Activated naive CD4-positive, alpha-beta T cell treated with anti-CD3 and anti-CD28 coated beads, Interleukin-2, amount 50 U/mL, for 24 hours (primary cell): ENCODE data around the gene PGF.

Experiments
- H3K27ac Mint-ChIP-seq: one replicate; pipeline ENCODE4 v1.8.0; 2021; ENCODE audit warnings: mild to moderate bottlenecking, mixed read lengths
- H3K27me3 Mint-ChIP-seq: one replicate; pipeline ENCODE4 v1.8.0; 2021; ENCODE audit warnings: mixed read lengths
- H3K36me3 Mint-ChIP-seq: one replicate; pipeline ENCODE4 v1.8.0; 2021; ENCODE audit warnings: mixed read lengths
- H3K4me1 Mint-ChIP-seq: one replicate; pipeline ENCODE4 v1.8.0; 2021; ENCODE audit warnings: mixed read lengths
- H3K4me3 Mint-ChIP-seq: one replicate; pipeline ENCODE4 v1.8.0; 2021; ENCODE audit warnings: mild to moderate bottlenecking, mixed read lengths
- H3K9me3 Mint-ChIP-seq: one replicate; pipeline ENCODE4 v1.8.0; 2021; ENCODE audit warnings: mixed read lengths

PGF gene

GRCh38 chr14:74922752-74923401, 32.5 kb downstream of the PGF start, which contains the start of gene RPS6KL1:
RPS6KL1 (minus strand) TSS chr14:74923260; CDS start chr14:74921541, 1,719 bp downstream.
- H3K36me3 Mint-ChIP-seq: no peaks in the 10 kb centered on the region
- H3K4me1 Mint-ChIP-seq: peaks cover 15% of the 10 kb centered on the region
- H3K27me3 Mint-ChIP-seq: no peaks in the 10 kb centered on the region
- no peaks in the 10 kb centered on the region for H3K9me3 Mint-ChIP-seq
- peak within 1 kb of the TSS; percentile 76 for H3K27ac Mint-ChIP-seq
- H3K4me3 Mint-ChIP-seq: peak within 1 kb of the TSS; percentile 82

- Mint-ChIP-seq H3K36me3 (no peaks in the 10 kb centered on the region), H3K9me3 (no peaks in the 10 kb centered on the region), H3K4me3 (peak overlapping the region; percentile 82), H3K4me1 (peaks cover 15% of the 10 kb centered on the region), H3K27ac (peak overlapping the region; percentile 76), H3K27me3 (no peaks in the 10 kb centered on the region)
These were observed 33.2 kb downstream of the PGF start for GRCh38 chr14:74921987-74922751.

- Mint-ChIP-seq H3K4me3 (no peak overlapping the region), H3K36me3 (no peaks in the 10 kb centered on the region), H3K4me1 (peaks cover 15% of the 10 kb centered on the region), H3K9me3 (no peaks in the 10 kb centered on the region), H3K27ac (no peak overlapping the region), H3K27me3 (no peaks in the 10 kb centered on the region)
These were observed 34.3 kb downstream of the PGF start for GRCh38 chr14:74921053-74921620.

DNA sequence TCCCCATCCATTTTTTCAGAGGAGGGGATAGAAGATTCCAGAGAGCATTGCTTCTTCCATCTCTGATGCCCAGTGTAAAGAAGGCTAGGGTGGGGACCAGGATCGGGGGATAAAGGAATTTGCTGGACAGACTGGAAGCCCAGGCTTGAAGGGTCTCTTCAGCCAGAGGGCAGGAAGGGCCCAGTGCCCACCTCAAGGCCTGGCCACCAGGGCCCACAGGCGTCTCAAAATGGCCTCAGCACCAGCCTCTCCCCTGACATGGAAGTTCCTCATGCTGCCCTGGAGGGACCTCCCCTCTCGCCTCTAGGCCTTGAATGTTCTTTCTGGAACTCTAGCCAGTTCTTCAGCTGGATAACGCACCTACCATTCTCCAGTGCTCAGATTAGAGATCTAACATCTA, 35.1 kb downstream of the PGF start:
- H3K27me3 Mint-ChIP-seq: no peaks in the 10 kb centered on the region
- H3K27ac Mint-ChIP-seq: no peak overlapping the region
- H3K36me3 Mint-ChIP-seq: peaks cover 3% of the 10 kb centered on the region
- no peaks in the 10 kb centered on the region for H3K9me3 Mint-ChIP-seq
- H3K4me3 Mint-ChIP-seq: no peak overlapping the region
- H3K4me1 Mint-ChIP-seq: peaks cover 15% of the 10 kb centered on the region

DNA sequence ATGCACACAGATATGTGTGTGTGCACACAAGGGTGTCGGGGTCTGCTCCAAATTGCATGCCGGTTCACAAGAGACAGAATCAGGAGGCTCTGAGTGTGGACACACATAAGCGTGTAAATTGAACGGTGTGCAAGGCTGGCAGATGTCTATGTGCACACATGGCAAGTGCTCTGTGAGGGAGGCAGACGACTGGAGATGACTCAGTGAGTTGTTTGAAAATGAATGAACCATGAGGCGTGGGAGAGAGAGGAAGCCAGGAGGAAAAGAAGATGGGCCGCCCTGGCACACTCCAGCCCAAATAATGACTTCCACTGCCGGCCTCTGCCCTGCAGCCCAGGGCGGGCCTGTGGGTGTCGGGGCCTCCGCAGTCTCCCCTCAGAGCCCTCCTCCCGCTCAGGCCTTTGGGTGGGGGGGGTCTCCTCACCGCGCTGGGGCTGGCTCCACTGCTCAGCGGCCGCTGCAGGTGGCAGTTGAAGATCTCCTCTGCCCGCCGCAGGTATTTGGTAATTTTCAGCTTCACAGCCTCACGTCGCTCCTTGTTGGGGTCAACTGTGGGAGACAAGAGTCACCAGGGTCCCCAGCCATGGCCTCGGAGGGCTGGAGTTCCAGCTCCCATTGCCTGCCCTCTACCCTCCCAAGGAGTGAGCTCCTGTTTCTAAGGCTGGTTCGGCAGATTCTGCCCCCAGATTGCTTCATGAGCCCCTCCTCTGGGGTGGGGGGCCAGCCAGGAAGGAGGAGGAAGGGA, 35.8 kb downstream of the PGF start:
- H3K9me3 Mint-ChIP-seq: no peaks in the 10 kb centered on the region
- peaks cover 3% of the 10 kb centered on the region for H3K36me3 Mint-ChIP-seq
- peaks cover 15% of the 10 kb centered on the region for H3K4me1 Mint-ChIP-seq
- no peaks in the 10 kb centered on the region for H3K27me3 Mint-ChIP-seq
- H3K27ac Mint-ChIP-seq: no peak overlapping the region
- H3K4me3 Mint-ChIP-seq: no peak overlapping the region

GRCh38 chr14:74918380-74918779, 37.0 kb downstream of the PGF start:
- Mint-ChIP-seq H3K27ac (no peak overlapping the region), H3K4me3 (no peak overlapping the region), H3K36me3 (peaks cover 3% of the 10 kb centered on the region), H3K27me3 (no peaks in the 10 kb centered on the region), H3K4me1 (peaks cover 7% of the 10 kb centered on the region), H3K9me3 (no peaks in the 10 kb centered on the region)

DNA sequence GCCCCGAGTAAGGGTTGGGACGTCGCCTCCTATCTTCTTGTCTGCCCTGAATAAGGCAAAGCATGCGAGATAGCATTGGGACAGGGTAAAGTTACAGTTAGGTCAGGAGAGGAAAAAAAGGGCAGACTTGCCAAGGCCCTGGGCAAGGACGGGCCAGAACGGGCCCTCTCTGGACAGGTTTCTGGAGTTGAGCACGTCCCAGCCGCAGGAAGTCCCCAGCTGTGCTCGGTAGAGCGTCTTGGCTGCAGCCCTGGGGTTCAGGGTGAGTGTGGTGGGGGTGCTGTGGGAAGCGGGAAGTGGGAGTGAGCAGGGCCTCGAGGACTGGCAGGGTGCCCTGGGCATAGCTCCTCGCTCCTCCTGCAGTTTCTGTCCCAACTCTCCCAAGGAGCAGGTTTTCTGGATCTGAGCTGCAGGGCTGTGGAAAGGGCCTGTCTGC, 37.7 kb downstream of the PGF start:
- Mint-ChIP-seq H3K36me3 (peaks cover 3% of the 10 kb centered on the region), H3K4me3 (no peak overlapping the region), H3K27me3 (no peaks in the 10 kb centered on the region), H3K4me1 (peaks cover 6% of the 10 kb centered on the region), H3K9me3 (no peaks in the 10 kb centered on the region), H3K27ac (no peak overlapping the region)

DNA sequence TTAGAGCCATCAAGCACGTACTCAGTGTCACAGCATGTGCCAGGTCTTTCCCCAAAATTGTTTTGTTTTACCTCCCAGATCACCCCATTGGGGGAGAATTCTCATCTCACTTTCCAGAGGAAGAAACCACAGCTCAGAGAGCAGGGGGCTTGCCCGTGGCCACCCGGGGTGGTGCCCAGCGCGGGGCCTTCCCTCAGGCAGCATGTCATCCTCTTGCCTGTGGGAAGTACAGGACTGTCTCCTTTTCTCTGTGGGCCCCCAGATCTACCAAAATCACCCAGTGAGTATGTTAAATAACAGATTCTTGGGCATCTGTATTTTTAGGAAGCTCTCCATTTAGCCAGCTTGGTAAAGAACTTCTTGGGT, 38.2 kb downstream of the PGF start:
- no peaks in the 10 kb centered on the region for H3K9me3 Mint-ChIP-seq
- no peak overlapping the region for H3K27ac Mint-ChIP-seq
- no peak overlapping the region for H3K4me3 Mint-ChIP-seq
- H3K27me3 Mint-ChIP-seq: no peaks in the 10 kb centered on the region
- H3K36me3 Mint-ChIP-seq: peaks cover 3% of the 10 kb centered on the region
- peaks cover 3% of the 10 kb centered on the region for H3K4me1 Mint-ChIP-seq

GRCh38 chr14:74915826-74916225, 39.6 kb downstream of the PGF start:
- Mint-ChIP-seq H3K27ac (no peak overlapping the region), H3K36me3 (peaks cover 3% of the 10 kb centered on the region), H3K27me3 (no peaks in the 10 kb centered on the region)

DNA sequence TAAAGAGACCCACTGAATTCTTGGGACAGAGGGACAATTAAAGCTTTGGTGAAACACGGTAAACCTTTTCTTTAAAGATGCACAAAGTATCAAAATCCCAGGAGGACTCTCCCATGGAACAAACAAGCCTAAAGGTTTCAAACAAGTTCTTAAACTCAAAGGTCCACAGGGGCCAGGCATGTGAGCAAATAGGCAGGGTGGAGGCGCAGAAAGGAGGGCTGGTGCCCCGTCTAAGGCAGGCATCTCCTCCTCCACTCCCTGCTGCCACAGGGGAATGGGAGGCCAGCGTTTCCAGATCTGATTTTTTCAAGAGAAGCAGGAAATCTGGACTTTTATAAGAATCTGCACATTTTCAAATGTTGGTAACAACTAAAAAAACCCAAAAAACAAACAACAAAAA, 40.0 kb downstream of the PGF start:
- Mint-ChIP-seq H3K4me1 (no peaks in the 10 kb centered on the region), H3K4me3 (no peak overlapping the region), H3K36me3 (peaks cover 3% of the 10 kb centered on the region), H3K9me3 (no peaks in the 10 kb centered on the region), H3K27me3 (no peaks in the 10 kb centered on the region), H3K27ac (no peak overlapping the region)

More at GRCh38 chr14:74915826-74916225, 39.6 kb downstream of the PGF start:
- Mint-ChIP-seq H3K9me3 (no peaks in the 10 kb centered on the region), H3K4me3 (no peak overlapping the region), H3K4me1 (no peaks in the 10 kb centered on the region)

DNA sequence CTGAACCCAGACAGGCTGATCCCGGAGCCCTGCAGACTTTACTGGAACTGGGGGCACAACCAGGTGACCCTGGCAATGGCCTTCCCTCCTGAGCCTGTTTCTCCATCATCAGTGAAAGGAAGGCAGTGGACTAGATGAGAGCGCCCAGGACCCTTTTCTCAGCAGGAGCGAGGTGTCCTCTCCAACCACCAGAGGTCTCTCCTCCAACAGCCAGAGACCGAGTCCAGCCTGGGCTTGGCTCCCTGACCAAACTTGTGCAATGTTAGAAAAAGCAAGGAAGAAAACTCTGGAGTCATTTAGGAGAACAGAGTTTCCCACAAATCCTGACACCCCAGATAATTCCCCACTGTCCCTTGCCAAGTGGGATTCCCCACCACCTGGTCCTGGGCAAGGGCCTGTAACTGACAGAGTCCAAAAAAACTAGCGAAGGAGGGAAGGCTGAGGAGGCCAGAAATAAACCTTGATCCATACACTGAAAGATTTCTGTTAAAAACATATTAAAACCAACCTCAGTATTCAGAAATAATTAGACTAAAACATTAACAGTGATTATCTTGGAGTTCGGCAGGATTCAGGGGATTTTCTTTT, 41.3 kb downstream of the PGF start:
- H3K9me3 Mint-ChIP-seq: no peaks in the 10 kb centered on the region
- no peaks in the 10 kb centered on the region for H3K27me3 Mint-ChIP-seq
- H3K27ac Mint-ChIP-seq: no peak overlapping the region
- H3K4me1 Mint-ChIP-seq: no peaks in the 10 kb centered on the region
- peaks cover 3% of the 10 kb centered on the region for H3K36me3 Mint-ChIP-seq
- no peak overlapping the region for H3K4me3 Mint-ChIP-seq

- Mint-ChIP-seq H3K27ac (no peak overlapping the region), H3K36me3 (peaks cover 3% of the 10 kb centered on the region), H3K9me3 (no peaks in the 10 kb centered on the region), H3K4me3 (no peak overlapping the region), H3K27me3 (no peaks in the 10 kb centered on the region), H3K4me1 (no peaks in the 10 kb centered on the region)
These were observed 41.9 kb downstream of the PGF start for GRCh38 chr14:74913393-74913910.

- Mint-ChIP-seq H3K36me3 (peaks cover 3% of the 10 kb centered on the region), H3K27me3 (no peaks in the 10 kb centered on the region), H3K9me3 (no peaks in the 10 kb centered on the region), H3K4me1 (no peaks in the 10 kb centered on the region), H3K27ac (no peak overlapping the region), H3K4me3 (no peak overlapping the region)
These were observed 42.6 kb downstream of the PGF start for GRCh38 chr14:74912801-74913200.

DNA sequence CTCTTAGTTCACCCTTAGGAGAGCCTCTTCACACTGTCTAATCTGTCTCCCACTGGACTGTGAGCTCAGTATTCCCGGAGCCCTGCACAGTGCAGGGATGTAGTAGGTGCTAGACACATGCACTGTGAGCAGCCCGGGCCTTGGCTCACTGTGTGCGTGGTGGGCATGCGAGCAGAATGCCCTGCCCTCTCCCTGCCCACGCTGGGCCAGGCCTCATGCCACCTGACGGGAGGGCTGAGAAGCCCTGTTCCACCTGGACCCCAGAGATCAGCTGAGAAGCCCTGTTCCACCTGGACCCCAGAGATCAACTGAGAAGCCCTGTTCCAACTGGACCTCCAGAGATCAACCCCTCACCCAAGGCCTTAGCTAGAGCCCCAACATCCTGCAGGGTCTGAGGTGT, 43.3 kb downstream of the PGF start:
- no peak overlapping the region for H3K27ac Mint-ChIP-seq
- peaks cover 3% of the 10 kb centered on the region for H3K36me3 Mint-ChIP-seq
- H3K4me3 Mint-ChIP-seq: no peak overlapping the region
- H3K27me3 Mint-ChIP-seq: no peaks in the 10 kb centered on the region
- H3K9me3 Mint-ChIP-seq: no peaks in the 10 kb centered on the region
- no peaks in the 10 kb centered on the region for H3K4me1 Mint-ChIP-seq

GRCh38 chr14:74911704-74912103, 43.7 kb downstream of the PGF start:
- H3K27ac Mint-ChIP-seq: no peak overlapping the region
- H3K9me3 Mint-ChIP-seq: no peaks in the 10 kb centered on the region
- no peaks in the 10 kb centered on the region for H3K4me1 Mint-ChIP-seq
- H3K4me3 Mint-ChIP-seq: no peak overlapping the region
- peaks cover 3% of the 10 kb centered on the region for H3K36me3 Mint-ChIP-seq
- H3K27me3 Mint-ChIP-seq: no peaks in the 10 kb centered on the region
